K562 (cell line): ENCODE results near the gene EVI5.

Experiments
- POLR2A ChIP-seq: fragments of 450-650 bp; conservative IDR thresholded peaks from 2 replicates; pipeline ENCODE4 v1.6.1; 2016
- RAD51 ChIP-seq: fragments of 450-650 bp; IDR thresholded peaks from 2 replicates; pipeline ENCODE4 v1.7.1; 2016; ENCODE audit warnings: low read depth, mild to moderate bottlenecking, borderline replicate concordance
- SMAD1 ChIP-seq: fragments of 150-350 bp; IDR thresholded peaks from 2 replicates; pipeline ENCODE4 v1.6.1; 2014; ENCODE audit warnings: low read length, low read depth; ENCODE audit not compliant: partially characterized antibody
- ZNF24 ChIP-seq: fragments of 450-650 bp; IDR thresholded peaks from 2 replicates; pipeline ENCODE4 v1.6.1; 2016
- ZNF274 ChIP-seq: IDR thresholded peaks from 2 replicates; pipeline ENCODE4 v1.6.1; 2011; ENCODE audit warnings: low read depth, mild to moderate bottlenecking, low read length, moderate library complexity, borderline replicate concordance
- TF ChIP-seq, protein P1 (sequence below): fragments of 450-650 bp; formaldehyde crosslinking; conservative IDR thresholded peaks from 2 replicates; pipeline ENCODE4 v1.4.0; 2022; ENCODE audit warnings: mild to moderate bottlenecking, missing genetic modification characterization
- TF ChIP-seq, protein P2 (sequence below): sonication (generic); formaldehyde crosslinking; IDR thresholded peaks from 2 replicates; pipeline ENCODE4 v1.8.0; 2022; ENCODE audit warnings: missing genetic modification reagents, mild to moderate bottlenecking, moderate library complexity, borderline replicate concordance
- TF ChIP-seq, protein P3 (sequence below), 3 experiments: IDR thresholded peaks in 2 of 3; conservative IDR thresholded peaks in 1 of 3; 2 replicates each; pipeline ENCODE4 v1.5.1; 2011 to 2012; ENCODE audit warnings: low read length in 3 of 3, mild to moderate bottlenecking in 3 of 3, control low read depth in 2 of 3, improper control_type of control experiment in 1 of 3, inconsistent platforms in 1 of 3, low read depth in 1 of 3, mixed read lengths in 1 of 3, moderate library complexity in 1 of 3; ENCODE audit not compliant: insufficient read depth in 2 of 3

DNA sequence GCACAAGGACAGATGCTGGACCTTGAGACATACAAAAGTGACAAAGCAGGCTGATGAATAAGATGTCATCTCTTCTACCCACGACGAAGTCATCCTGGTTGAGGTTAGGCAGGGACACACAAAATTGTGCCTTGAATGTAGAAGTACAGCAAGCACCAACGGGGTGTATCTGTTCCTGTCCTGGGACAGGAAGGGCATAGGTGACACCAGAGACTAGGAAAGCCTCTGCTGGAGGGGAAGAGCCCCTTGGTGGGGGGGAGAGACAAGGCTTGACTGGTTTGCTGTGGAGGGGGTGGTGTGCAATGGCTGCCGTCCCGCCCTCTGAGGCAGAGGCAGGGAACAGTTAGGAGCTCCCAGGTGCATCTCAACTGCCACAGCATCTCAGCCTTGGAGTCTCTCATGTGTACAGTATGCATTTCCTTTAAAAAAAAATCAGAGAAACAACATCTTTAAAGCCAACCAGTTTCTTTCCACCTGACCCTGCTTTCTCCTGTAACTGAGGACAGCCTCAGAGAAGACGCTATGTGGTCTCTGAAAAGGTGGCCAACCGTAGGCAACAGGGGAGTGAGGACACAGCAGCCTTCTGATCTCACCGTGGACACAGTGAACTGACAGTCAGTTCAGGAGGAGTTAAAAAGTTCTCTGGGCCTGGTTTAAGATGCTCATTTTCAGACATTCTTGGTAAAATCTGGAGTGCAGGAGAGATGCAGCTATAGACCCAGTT is 280.5 kb downstream of the EVI5 start:
- TF ChIP-seq RAD51 (no peak), POLR2A (no peak), SMAD1 (no peak), ZNF274 (no peak), ZNF24 (no peak)
- TF ChIP-seq, protein P1, sequence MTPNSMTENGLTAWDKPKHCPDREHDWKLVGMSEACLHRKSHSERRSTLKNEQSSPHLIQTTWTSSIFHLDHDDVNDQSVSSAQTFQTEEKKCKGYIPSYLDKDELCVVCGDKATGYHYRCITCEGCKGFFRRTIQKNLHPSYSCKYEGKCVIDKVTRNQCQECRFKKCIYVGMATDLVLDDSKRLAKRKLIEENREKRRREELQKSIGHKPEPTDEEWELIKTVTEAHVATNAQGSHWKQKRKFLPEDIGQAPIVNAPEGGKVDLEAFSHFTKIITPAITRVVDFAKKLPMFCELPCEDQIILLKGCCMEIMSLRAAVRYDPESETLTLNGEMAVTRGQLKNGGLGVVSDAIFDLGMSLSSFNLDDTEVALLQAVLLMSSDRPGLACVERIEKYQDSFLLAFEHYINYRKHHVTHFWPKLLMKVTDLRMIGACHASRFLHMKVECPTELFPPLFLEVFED = no peak
- TF ChIP-seq, protein P2, sequence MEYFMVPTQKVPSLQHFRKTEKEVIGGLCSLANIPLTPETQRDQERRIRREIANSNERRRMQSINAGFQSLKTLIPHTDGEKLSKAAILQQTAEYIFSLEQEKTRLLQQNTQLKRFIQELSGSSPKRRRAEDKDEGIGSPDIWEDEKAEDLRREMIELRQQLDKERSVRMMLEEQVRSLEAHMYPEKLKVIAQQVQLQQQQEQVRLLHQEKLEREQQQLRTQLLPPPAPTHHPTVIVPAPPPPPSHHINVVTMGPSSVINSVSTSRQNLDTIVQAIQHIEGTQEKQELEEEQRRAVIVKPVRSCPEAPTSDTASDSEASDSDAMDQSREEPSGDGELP (CRISPR knock-in tag) = no peak
- TF ChIP-seq, protein P3, sequence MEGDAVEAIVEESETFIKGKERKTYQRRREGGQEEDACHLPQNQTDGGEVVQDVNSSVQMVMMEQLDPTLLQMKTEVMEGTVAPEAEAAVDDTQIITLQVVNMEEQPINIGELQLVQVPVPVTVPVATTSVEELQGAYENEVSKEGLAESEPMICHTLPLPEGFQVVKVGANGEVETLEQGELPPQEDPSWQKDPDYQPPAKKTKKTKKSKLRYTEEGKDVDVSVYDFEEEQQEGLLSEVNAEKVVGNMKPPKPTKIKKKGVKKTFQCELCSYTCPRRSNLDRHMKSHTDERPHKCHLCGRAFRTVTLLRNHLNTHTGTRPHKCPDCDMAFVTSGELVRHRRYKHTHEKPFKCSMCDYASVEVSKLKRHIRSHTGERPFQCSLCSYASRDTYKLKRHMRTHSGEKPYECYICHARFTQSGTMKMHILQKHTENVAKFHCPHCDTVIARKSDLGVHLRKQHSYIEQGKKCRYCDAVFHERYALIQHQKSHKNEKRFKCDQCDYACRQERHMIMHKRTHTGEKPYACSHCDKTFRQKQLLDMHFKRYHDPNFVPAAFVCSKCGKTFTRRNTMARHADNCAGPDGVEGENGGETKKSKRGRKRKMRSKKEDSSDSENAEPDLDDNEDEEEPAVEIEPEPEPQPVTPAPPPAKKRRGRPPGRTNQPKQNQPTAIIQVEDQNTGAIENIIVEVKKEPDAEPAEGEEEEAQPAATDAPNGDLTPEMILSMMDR (IDR thresholded peaks at IDR 0.05 in 2 of 3, conservative IDR thresholded peaks at IDR 0.05 in 1 of 3; ENCODE audit: insufficient read depth in 2 of 3, low read depth in 1 of 3, low read length in 3 of 3) = no peak
